GM18520 (cell line): Measurements from ENCODE around the gene TTF2.

ENCODE experiments used
- ATAC-seq: cut with Tn5 transposase; IDR thresholded peaks from one replicate; pipeline ENCODE4 v1.9.1; 2021; ENCODE audit not compliant: unreplicated experiment

TTF2 gene

GRCh38 chr1:117059678-117060440, at the start of gene TTF2:
Gene TTF2, plus strand, starts transcription at chr1:117060326. Its CDS starts 21 bp downstream, at chr1:117060347.
- ATAC-seq, result peak; percentile 89

DNA sequence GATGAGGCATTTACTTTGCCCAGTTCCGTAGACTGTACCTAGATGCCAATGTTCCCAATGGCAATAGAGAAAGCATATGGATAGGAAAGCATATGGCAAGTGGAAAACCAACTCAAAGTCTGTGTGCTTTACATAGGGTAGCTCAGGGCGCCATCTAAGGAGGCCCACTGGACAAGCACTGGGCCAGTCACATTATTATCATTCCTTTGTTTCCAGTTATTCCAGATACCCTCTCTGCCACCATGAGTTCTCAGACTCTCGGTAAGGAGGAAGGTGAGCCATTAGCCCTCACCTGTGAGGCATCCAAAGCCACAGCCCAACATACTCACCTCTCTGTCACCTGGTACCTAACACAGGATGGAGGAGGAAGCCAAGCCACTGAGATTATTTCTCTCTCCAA, 48.8 kb upstream of the TTF2 start:
- no peak for ATAC-seq

GRCh38 chr1:117013309-117013858, 46.7 kb upstream of the TTF2 start:
- no peak for ATAC-seq

DNA sequence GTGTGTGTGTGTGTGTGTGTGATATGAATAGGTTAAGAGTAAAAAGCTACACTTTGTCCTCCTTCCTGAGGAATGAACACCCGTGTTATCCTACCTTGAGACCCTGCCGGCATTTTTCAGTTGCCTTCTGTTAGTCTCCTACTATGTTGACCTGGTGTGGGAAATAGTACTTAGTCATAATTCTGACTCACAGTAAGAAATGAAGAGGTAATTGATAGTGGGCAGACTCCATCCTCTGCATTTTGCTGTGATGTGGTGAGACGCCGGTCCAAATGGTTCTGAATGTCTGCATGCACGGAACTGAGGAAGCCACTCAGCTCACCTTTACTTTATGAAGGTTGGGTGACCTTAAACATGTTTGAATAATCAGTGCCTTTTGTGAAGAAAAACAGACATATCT, 45.9 kb upstream of the TTF2 start:
- no peak for ATAC-seq

GRCh38 chr1:117015724-117016123, 44.4 kb upstream of the TTF2 start:
- ATAC-seq, result no peak

GRCh38 chr1:117017062-117017461, 43.1 kb upstream of the TTF2 start:
- ATAC-seq, result no peak

GRCh38 chr1:117017648-117018047, 42.5 kb upstream of the TTF2 start:
- no peak for ATAC-seq

DNA sequence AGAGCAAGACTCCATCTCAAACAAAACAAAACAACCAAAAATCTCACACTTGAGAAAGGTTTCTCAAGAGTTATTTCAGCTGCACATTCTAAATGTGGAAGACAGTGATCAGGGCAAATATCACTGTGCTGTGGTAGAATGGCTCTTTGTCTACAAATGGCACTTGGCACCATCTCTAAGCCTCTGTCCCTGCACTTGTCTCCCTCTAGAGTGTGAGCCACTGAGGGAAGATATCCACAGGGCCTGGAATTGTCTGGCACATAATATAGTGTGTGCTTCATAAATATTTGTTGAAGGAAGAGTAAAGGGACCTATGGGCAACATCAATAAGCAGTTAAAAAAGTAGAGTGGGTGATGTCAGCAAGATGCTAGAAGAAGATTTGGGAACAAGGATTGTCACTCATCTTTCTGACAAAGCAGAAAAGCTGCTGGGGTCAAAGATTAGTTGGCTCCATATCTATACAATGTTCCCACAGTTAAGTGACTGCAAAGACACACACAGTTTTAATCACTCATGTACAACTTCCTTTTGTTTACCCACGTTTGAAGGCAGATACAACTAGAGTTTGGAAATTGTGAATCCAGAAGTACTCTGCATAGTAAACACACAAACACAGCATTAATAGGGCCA, 39.5 kb upstream of the TTF2 start:
- no peak for ATAC-seq

DNA sequence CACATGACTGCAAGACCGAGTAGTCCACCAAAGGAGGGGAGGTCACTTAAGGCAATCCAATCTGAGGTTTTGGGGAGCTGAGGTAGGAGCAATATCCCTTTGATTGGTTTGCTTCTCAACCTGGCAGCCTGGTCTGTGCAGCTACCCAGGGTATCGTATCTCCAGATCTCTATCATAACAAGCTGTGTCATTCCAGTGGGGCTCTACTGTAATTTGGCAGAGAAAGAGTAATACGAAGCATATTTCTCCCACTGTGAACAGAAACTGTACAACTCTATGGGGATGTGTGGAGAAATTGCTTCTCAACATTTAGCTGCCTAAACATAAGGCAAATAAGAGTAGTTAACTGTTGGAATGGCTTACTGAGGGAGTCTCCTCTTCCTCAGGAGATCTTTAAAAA, 38.0 kb upstream of the TTF2 start:
- no peak for ATAC-seq

- ATAC-seq, result no peak
Measured at GRCh38 chr1:117025568-117025967, 34.6 kb upstream of the TTF2 start.

DNA sequence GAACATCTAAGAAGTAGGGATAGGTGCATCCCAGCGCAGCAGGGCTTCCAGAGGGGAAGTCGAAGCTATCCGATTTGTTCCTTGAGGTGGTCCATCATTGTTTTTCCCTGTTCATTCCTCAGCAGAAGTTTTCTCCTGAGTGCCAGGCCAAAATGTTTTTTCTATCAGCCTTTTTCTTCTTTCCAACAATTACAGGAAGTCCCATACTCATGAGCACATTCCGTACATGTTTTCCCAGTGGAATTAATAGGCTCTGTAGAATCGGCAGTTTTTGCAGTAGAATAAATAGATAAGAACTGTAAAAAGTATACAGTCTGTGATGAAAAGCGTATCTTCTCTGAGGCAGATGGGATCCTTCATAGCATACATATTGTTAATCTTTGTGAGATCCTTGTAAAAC, 33.8 kb upstream of the TTF2 start:
- no peak for ATAC-seq

GRCh38 chr1:117029685-117030084, 30.4 kb upstream of the TTF2 start:
- ATAC-seq, result no peak

DNA sequence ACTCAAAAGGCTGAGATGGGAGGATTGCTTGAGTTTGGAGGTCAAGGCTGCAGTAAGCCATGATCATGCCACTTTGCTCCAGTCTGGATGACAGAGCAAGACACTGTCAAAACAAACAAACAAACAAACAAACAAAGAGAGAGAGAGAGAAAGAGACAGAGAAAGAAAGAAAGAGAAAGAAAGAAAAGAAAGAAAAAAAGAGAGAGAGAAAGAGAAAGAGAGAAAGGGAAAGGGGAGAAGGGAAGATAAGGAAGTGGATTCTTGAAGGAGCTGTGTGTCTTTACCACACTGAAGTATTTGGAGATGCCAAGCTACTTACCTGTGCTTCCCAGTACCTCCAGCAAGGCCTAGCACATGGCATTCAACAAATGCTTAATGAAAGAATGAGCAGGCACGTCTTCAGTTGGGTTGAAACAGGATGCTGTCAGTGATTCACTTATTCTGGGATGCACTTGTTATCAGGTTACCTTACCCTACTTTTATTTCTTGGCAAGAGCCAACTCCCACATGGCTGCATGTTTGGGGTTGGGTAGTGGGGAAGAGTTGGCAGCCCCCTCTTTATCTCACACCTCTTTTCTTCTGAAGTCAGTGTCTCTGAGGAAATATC, 29.8 kb upstream of the TTF2 start:
- no peak for ATAC-seq

- ATAC-seq, result no peak
Measured at GRCh38 chr1:117032266-117032665, 27.9 kb upstream of the TTF2 start.

DNA sequence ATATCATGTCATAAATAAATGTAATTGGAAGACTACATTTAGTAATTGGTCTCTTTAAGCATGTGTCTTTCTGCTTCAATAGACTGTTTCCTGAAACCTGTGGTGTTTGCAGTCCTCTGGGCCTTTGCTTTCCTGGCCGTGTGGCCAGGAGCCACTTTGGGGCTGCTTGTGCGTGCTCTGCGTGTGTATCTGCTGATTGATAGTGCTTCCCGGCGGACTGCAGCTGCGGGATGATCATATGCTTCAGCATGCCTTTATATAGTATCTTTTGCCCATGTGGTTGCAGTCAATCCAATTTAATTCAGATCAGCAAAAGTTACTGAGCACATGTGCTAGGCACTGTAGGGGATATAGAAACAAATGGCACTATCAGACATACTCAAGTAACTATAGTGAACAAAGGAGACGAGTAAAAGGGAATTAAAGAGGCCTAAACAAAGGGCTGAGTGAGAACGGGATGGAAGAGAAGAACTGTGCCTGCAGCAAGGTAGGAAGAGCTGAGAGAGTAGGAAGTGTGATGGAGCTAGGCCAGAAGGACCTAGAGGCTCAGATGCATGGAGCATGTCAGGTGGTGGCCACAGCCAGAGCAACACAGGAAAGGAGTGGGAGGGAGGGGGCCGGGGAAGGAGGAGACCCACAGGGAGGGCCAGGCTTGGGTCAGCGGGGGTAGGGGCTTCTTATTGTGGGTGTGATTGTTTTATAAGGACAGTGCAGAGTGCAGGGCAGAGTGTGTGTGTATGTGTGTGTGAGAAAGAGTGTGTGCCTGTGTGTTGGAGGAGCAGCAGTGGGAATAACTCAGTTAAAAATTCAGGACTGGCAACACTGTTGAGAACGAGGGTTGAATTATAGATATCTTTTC, 27.2 kb upstream of the TTF2 start:
- no peak for ATAC-seq

DNA sequence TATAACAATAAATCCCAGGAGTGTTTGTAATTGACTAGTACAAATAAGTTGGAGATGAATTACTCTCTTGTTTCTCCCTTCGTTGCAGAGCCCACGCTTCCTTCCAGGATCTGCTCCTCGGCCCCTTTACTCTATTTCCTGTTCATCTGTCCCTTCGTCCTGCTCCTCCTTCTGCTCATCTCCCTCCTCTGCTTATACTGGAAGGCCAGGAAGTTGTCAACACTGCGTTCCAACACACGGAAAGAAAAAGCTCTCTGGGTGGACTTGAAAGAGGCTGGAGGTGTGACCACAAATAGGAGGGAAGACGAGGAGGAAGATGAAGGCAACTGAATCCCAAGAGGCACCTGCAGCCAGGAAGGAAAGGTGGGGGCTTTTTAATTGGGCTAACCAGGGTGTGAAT, 26.4 kb upstream of the TTF2 start:
- no peak for ATAC-seq

DNA sequence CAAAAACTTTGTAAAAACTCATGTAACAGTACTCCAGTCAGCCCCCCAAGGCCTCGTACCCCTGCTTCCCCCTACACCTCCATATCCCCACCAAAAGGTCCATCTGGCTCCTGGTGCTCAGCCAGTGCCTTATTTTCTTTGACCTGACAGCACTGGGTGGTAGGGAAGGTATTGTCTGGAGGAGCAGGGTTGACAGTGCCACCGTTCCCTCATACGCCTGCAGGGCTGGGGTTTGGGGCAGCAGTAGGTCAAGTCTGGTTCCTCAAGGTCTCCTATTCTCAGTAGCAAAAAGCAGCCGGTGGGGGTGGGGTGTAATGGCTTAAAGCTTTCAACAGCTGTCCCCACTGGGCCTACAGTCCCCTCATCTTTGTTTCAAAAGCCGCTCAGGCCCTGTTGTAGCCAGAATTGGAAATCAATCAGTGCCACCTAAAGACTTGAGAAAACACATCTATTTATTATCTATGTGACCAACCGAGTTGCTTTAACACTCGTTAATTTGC, 25.3 kb upstream of the TTF2 start:
- ATAC-seq, result no peak

GRCh38 chr1:117036018-117036461, 24.1 kb upstream of the TTF2 start:
- ATAC-seq, result no peak

DNA sequence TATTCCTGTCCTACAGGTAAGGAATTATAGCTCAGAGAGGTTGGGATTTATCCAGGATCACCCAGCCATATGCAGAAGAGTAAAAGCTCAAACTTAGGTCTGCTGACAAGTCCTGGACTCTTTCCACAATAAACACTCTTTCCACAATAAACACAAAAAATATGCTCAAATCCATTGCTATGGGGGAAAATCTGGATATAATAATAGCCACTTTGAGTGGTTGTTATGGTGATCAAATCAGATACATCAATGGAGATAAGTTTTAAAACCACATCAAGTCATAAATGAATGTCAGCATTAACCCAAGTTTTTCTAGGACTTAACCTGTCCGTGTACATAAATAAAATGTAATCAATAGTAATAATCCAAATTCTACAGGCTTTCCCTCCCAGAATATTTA, 22.3 kb upstream of the TTF2 start:
- ATAC-seq, result no peak

GRCh38 chr1:117038236-117038635, 21.9 kb upstream of the TTF2 start:
- no peak for ATAC-seq

DNA sequence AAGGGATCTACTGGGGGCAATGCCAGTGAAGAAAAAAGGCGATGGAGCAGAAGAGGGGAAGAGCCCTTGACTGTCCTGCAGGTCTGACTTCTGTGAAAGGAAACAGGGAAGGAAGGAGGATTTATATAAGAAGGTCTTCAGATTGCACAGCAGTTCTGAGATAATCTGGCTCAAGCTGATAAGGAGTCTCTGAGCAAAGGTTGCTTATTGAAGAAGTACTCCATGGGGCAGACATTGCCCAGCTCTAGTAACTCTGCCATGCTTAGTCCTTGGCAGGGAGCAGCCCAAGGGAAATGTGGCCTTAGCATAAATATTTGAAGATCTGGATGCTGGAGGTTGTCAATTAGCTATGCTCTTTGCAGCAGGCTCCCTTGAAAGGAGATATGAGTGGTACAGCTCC, 15.9 kb upstream of the TTF2 start:
- ATAC-seq, result no peak
